Endothelial cell of umbilical vein (primary cell): ENCODE results near the gene PDX1. TPM values are rescaled to one million over a fixed set of nuclear protein-coding genes. Genes with fewer than 3 reads are reported as not detected.

Experiments used
- BruUV-seq: library from RNA; stranded (reverse); fragments of 400-500 nt; replicated peaks from 2 replicates; lab custom pipeline; 2021; lab: Mats Ljungman, UMichigan
- CTCF ChIA-PET: fragments of 300-600, 350-600 bp; sonication (Branson Sonifier 250); formaldehyde crosslinking; loops from one replicate; lab custom pipeline; 2021; ENCODE audit warnings: antibody characterized with exemption, inconsistent platforms; lab: Charles Lee
- POLR2A ChIA-PET: fragments of 300-600, 350-600 bp; sonication (Branson Sonifier 250); formaldehyde crosslinking; loops from one replicate; lab custom pipeline; 2021; ENCODE audit warnings: antibody characterized with exemption, inconsistent platforms; lab: Charles Lee
- DNase-seq: peaks from one replicate; pipeline ENCODE4 v3.0.0-alpha.2; 2011; ENCODE audit warnings: low read depth, low spot score
- FAIRE-seq: peaks from 2 replicates; lab custom pipeline; 2011; peaks lifted over from hg19 to GRCh38; lab: Jason Lieb, UNC
- H2AFZ ChIP-seq: 2 replicates; pipeline ENCODE4 v1.6.0; 2012; ENCODE audit warnings: low read depth, low read length, control low read depth, inconsistent platforms
- H3K27ac ChIP-seq: 2 replicates; pipeline ENCODE4 v1.5.1; 2011; ENCODE audit warnings: low read depth, mild to moderate bottlenecking, control low read depth, low read length, moderate library complexity; ENCODE audit not compliant: insufficient read depth
- H3K27me3 ChIP-seq, 2 experiments: 2 replicates each; pipeline versions ENCODE4 v1.6.0 to v1.6.1; 2011; ENCODE audit warnings: low read length in 2 of 2, mixed read lengths in 1 of 2; ENCODE audit not compliant: control insufficient read depth in 2 of 2, insufficient read depth in 2 of 2
- H3K36me3 ChIP-seq, 2 experiments: 2 replicates in 1 of 2; 3 replicates in 1 of 2; pipeline ENCODE4 v1.5.1; 2011; ENCODE audit warnings: low read length in 2 of 2, mild to moderate bottlenecking in 1 of 2, moderate library complexity in 1 of 2; ENCODE audit not compliant: control insufficient read depth in 2 of 2, insufficient read depth in 2 of 2; ENCODE audit errors: extremely low read depth in 1 of 2
- H3K4me1 ChIP-seq: 3 replicates; pipeline ENCODE4 v1.5.1; 2011; ENCODE audit warnings: mild to moderate bottlenecking, low read length; ENCODE audit not compliant: control insufficient read depth, insufficient read depth; ENCODE audit errors: extremely low read depth
- H3K4me2 ChIP-seq: 2 replicates; pipeline ENCODE4 v1.6.1; 2011; ENCODE audit warnings: low read length, control low read depth, mixed read lengths; ENCODE audit not compliant: insufficient read depth
- H3K4me3 ChIP-seq, 3 experiments: fragments of 200-600 bp in 1 of 3; sonication (generic), shearing (Covaris generic) in 1 of 3; replicated peaks in 1 of 3; 2 replicates each; pipeline ENCODE4 v1.5.1; 2011 to 2016; ENCODE audit warnings: control low read depth in 3 of 3, low read length in 3 of 3, mild to moderate bottlenecking in 2 of 3, inconsistent platforms in 1 of 3, low read depth in 1 of 3, moderate library complexity in 1 of 3; ENCODE audit not compliant: insufficient read depth in 1 of 3
- H3K79me2 ChIP-seq: 2 replicates; pipeline ENCODE4 v1.6.0; 2012; ENCODE audit warnings: low read length, inconsistent platforms; ENCODE audit not compliant: control insufficient read depth, insufficient read depth
- H3K9ac ChIP-seq: replicated peaks from 2 replicates; pipeline ENCODE3; 2011; ENCODE audit warnings: low read length, control low read depth; ENCODE audit not compliant: insufficient read depth; ENCODE audit errors: extremely low read depth
- H3K9me1 ChIP-seq: replicated peaks from 3 replicates; pipeline ENCODE4 v1.6.0; 2011; ENCODE audit warnings: mild to moderate bottlenecking, low read length; ENCODE audit not compliant: control insufficient read depth, insufficient read depth; ENCODE audit errors: extremely low read depth
- H3K9me3 ChIP-seq: replicated peaks from 2 replicates; pipeline ENCODE4 v1.5.1; 2012; ENCODE audit warnings: low read length, inconsistent platforms; ENCODE audit not compliant: control insufficient read depth, insufficient read depth
- H4K20me1 ChIP-seq: replicated peaks from 2 replicates; pipeline ENCODE3; 2011; ENCODE audit warnings: mild to moderate bottlenecking, low read length; ENCODE audit not compliant: control insufficient read depth, insufficient read depth; ENCODE audit errors: extremely low read depth
- CTCF ChIP-seq, 2 donors: IDR thresholded peaks; 1 replicate in 1 of 2; 2 replicates in 1 of 2; pipeline ENCODE4 v1.5.1; 2011; ENCODE audit warnings: low read length in 2 of 2, mild to moderate bottlenecking in 2 of 2, moderate library complexity in 2 of 2, control low read depth in 1 of 2, inconsistent platforms in 1 of 2, low read depth in 1 of 2; ENCODE audit not compliant: insufficient read depth in 1 of 2; ENCODE audit errors: extremely low read depth in 1 of 2
- EZH2 ChIP-seq: IDR thresholded peaks from 2 replicates; pipeline ENCODE4 v1.6.1; 2012; ENCODE audit warnings: borderline replicate concordance, low read depth, mild to moderate bottlenecking, moderate library complexity, low read length, inconsistent platforms; ENCODE audit not compliant: severe bottlenecking
- FOS ChIP-seq: IDR thresholded peaks from 2 replicates; pipeline ENCODE4 v1.6.1; 2011; ENCODE audit warnings: mild to moderate bottlenecking, low read length, moderate library complexity, borderline replicate concordance; ENCODE audit not compliant: insufficient read depth
- GATA2 ChIP-seq: IDR thresholded peaks from 2 replicates; pipeline ENCODE4 v1.7.0; 2011; ENCODE audit warnings: low read depth, mild to moderate bottlenecking, moderate library complexity, mixed read lengths, low read length; ENCODE audit not compliant: insufficient read length, insufficient read depth
- JUN ChIP-seq: IDR thresholded peaks from 2 replicates; pipeline ENCODE4 v1.6.1; 2011; ENCODE audit warnings: borderline replicate concordance, low read depth; ENCODE audit not compliant: insufficient read length, insufficient read depth
- MYC ChIP-seq: IDR thresholded peaks from one replicate; pipeline ENCODE4 v1.6.1; 2011; ENCODE audit warnings: mild to moderate bottlenecking, low read depth, low read length
- POLR2A ChIP-seq: IDR thresholded peaks from 2 replicates; pipeline ENCODE4 v1.6.1; 2012; ENCODE audit warnings: low read depth, mild to moderate bottlenecking, control low read depth, low read length
- POLR2AphosphoS5 ChIP-seq: IDR thresholded peaks from 2 replicates; pipeline ENCODE4 v1.6.1; 2012; ENCODE audit warnings: low read depth, mild to moderate bottlenecking, control low read depth, low read length, moderate library complexity; ENCODE audit not compliant: insufficient read depth
- dilution Hi-C: fragments of 300-500 bp; cut with MboI; formaldehyde crosslinking; loops from one replicate; pipeline ENCODE4 v1.15.0; 2019; ENCODE audit warnings: low sequenced_read_pairs; ENCODE audit not compliant: extremely low pct_ligation_motif_present
- intact Hi-C: fragments of 100-400 bp; cut with micrococcal nuclease; formaldehyde crosslinking; loops from one replicate; pipeline ENCODE4 v1.10.0; 2022
- polyA plus RNA-seq, 4 experiments: library from polyadenylated mRNA; depleted of rRNA in 3 of 4; stranded (reverse) in 3 of 4; unstranded in 1 of 4; fragments of >200 nt; gene quantifications; 2 replicates each; pipeline versions ENCODE4 v1.2.1 to v1.2.3, GENCODE V29; 2011 to 2012; ENCODE audit warnings: missing spikeins in 1 of 4
- total RNA-seq: library from RNA; stranded (reverse); gene quantifications from 2 replicates; pipeline ENCODE4 v1.2.3, GENCODE V29; 2021
- TF ChIP-seq, protein P1 (sequence below): IDR thresholded peaks from 2 replicates; pipeline ENCODE4 v1.6.1; 2011; ENCODE audit not compliant: insufficient read depth, insufficient read length

Gene PDX1
- total and polyA plus RNA-seq, 2 donors (not counting 3 experiments of a cell fraction or from before 2014, with no cell fraction given): not detected

DNA sequence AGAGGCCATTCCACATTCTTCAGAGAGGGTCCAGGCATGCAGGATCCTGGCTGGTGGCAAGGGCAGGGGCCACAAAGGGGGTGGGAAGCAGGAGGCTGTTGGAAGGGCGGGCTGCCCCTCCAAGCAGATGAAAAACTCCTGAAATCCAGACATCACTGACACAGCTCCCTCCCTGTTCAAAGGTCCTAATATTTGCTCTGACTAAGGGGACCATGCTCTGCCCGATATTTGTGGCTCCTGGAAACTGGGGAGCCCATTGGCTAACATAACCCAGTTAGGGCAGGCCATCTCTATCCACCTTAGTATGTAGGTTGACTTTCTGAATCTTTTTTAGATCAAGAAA is 52.6 kb downstream of the PDX1 start:
- dilution Hi-C loops: no loop called here
- CTCF ChIA-PET: interaction anchor here (1.8 to 3.3 kb wide), 2 partner anchors 12 to 19 kb away, joined by 4 to 11 read pairs (median 7); no protein-coding TSS in a partner anchor
- no peak overlapping the region for H3K4me2 ChIP-seq
- no peaks in the 10 kb centered on the region for H3K9me3 ChIP-seq
- H3K4me3 ChIP-seq: no peak overlapping the region
- TF ChIP-seq, protein P1, sequence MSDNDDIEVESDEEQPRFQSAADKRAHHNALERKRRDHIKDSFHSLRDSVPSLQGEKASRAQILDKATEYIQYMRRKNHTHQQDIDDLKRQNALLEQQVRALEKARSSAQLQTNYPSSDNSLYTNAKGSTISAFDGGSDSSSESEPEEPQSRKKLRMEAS: no peak
- TF ChIP-seq POLR2A (no peak), CTCF (IDR thresholded peaks at IDR 0.05; ENCODE audit: extremely low read depth in 1 of 2, insufficient read depth in 1 of 2, low read depth in 1 of 2, low read length in 2 of 2) (no peak), POLR2AphosphoS5 (no peak), EZH2 (no peak), MYC (no peak), GATA2 (no peak), JUN (no peak), FOS (no peak)
- no peaks in the 10 kb centered on the region for H3K9me1 ChIP-seq
- FAIRE-seq (no peak), DNase-seq (no peak)
- no peak overlapping the region for H3K27ac ChIP-seq
- H4K20me1 ChIP-seq: no peaks in the 10 kb centered on the region
- H3K27me3 ChIP-seq: peaks cover 88 to 99% of the 10 kb centered on the region in 2 experiments
- H3K4me1 ChIP-seq: no peaks in the 10 kb centered on the region
- no peaks in the 10 kb centered on the region for H3K36me3 ChIP-seq
- no peaks in the 10 kb centered on the region for H3K79me2 ChIP-seq
- intact Hi-C loops: no loop called here
- BruUV-seq: no TSS peak
- no peak overlapping the region for H2AFZ ChIP-seq
- H3K9ac ChIP-seq: no peak overlapping the region
- POLR2A ChIA-PET: no interaction called here
